ENCODE data around the gene MARK4. TPM values are rescaled to one million over a fixed set of nuclear protein-coding genes. Genes with fewer than 3 reads are reported as not detected.

The MARK4 gene
- total RNA-seq, 1 donor from 2014 or later: 10.8 TPM

- H3K27me3 ChIP-seq (ENCODE audit: control insufficient read depth, insufficient read depth, low read length): peaks cover 2% of the 10 kb centered on the region
- H3K36me3 ChIP-seq (ENCODE audit: control insufficient read depth, insufficient read depth, low read length): no peaks in the 10 kb centered on the region
- DNase-seq (ENCODE audit: low read depth) (peak; percentile 97), FAIRE-seq (peak; percentile 97)
- TF ChIP-seq CTCF (IDR thresholded peaks at IDR 0.05; ENCODE audit: insufficient read depth, low read length, severe bottlenecking): no peak
- no peak overlapping the region for H3K4me3 ChIP-seq (ENCODE audit: low read depth, low read length)
Observed at GRCh38 chr19:45231891-45232290, 19.2 kb upstream of the MARK4 start.

- Histone ChIP-seq H3K27me3 (ENCODE audit: control insufficient read depth, insufficient read depth, low read length) (peaks cover 2% of the 10 kb centered on the region), H3K36me3 (ENCODE audit: control insufficient read depth, insufficient read depth, low read length) (no peaks in the 10 kb centered on the region), H3K4me3 (ENCODE audit: low read depth, low read length) (no peak overlapping the region)
- no peak for DNase-seq (ENCODE audit: low read depth)
- no peak for TF ChIP-seq CTCF (IDR thresholded peaks at IDR 0.05; ENCODE audit: insufficient read depth, low read length, severe bottlenecking)
- no peak for FAIRE-seq
Observed at GRCh38 chr19:45234089-45234869, 16.8 kb upstream of the MARK4 start.

DNA sequence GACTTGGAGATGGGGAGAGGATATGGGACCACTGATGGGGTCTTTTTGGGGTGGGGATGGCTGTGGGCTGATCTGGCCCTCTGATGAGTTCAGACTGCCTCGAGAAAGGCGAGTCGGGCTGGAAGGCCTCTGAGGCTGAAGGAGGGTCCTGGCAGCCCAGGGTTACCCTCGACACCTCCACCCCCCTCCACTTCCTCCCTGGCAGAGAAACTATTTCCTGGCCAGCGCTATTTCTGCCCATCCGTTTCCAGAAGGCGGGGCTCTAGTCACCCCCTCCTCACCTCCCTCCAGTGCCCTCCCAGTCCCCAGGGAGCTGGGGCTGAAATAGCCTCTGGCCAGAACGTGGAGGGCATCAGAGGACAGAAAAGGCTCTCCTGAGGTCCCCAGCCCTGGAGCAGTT, 15.6 kb upstream of the MARK4 start:
- DNase-seq (ENCODE audit: low read depth) (no peak), FAIRE-seq (no peak)
- Histone ChIP-seq H3K27me3 (ENCODE audit: control insufficient read depth, insufficient read depth, low read length) (peaks cover 2% of the 10 kb centered on the region), H3K4me3 (ENCODE audit: low read depth, low read length) (no peak overlapping the region), H3K36me3 (ENCODE audit: control insufficient read depth, insufficient read depth, low read length) (no peaks in the 10 kb centered on the region)
- no peak for TF ChIP-seq CTCF (IDR thresholded peaks at IDR 0.05; ENCODE audit: insufficient read depth, low read length, severe bottlenecking)

GRCh38 chr19:45238556-45238955, 12.5 kb upstream of the MARK4 start:
- TF ChIP-seq CTCF (IDR thresholded peaks at IDR 0.05; ENCODE audit: insufficient read depth, low read length, severe bottlenecking): no peak
- FAIRE-seq (no peak), DNase-seq (ENCODE audit: low read depth) (no peak)
- Histone ChIP-seq H3K36me3 (ENCODE audit: control insufficient read depth, insufficient read depth, low read length) (no peaks in the 10 kb centered on the region), H3K27me3 (ENCODE audit: control insufficient read depth, insufficient read depth, low read length) (peaks cover 2% of the 10 kb centered on the region), H3K4me3 (ENCODE audit: low read depth, low read length) (no peak overlapping the region)

DNA sequence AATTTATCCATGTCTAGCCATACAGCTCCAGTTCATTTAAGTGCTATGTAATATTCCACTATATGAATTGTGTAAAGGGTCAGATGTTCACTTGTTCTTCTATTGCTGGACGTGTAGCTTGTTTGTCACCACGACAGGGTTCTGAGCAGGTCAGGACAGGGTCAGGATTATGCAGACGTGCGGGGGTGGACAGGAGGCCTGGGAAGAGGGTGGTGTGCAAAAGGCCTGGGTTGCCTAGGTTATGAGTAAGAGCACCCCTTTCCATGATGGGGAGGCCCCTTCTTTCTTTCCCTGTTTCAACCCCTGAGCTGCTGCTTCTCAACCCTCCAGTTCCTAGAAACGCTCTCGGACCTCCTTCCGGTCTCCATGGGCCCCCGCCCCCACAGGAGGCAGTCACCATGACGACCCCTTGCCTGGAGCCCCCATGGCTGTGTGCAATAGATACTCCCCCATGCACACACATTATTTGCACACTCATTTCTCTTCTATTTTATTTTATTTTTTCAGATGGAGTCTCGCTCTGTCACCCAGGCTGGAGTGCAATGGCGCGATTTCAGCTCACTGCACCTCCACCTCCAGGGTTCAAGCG, 7.8 kb upstream of the MARK4 start:
- H3K27me3 ChIP-seq (ENCODE audit: control insufficient read depth, insufficient read depth, low read length): no peaks in the 10 kb centered on the region
- no peak for FAIRE-seq
- H3K4me3 ChIP-seq (ENCODE audit: low read depth, low read length): no peak overlapping the region
- DNase-seq (ENCODE audit: low read depth): no peak
- no peak for TF ChIP-seq CTCF (IDR thresholded peaks at IDR 0.05; ENCODE audit: insufficient read depth, low read length, severe bottlenecking)
- H3K36me3 ChIP-seq (ENCODE audit: control insufficient read depth, insufficient read depth, low read length): no peaks in the 10 kb centered on the region

Data from bronchial epithelial cell (primary cell).